ENCODE measurements around the gene KCNH3.

The KCNH3 gene

DNA sequence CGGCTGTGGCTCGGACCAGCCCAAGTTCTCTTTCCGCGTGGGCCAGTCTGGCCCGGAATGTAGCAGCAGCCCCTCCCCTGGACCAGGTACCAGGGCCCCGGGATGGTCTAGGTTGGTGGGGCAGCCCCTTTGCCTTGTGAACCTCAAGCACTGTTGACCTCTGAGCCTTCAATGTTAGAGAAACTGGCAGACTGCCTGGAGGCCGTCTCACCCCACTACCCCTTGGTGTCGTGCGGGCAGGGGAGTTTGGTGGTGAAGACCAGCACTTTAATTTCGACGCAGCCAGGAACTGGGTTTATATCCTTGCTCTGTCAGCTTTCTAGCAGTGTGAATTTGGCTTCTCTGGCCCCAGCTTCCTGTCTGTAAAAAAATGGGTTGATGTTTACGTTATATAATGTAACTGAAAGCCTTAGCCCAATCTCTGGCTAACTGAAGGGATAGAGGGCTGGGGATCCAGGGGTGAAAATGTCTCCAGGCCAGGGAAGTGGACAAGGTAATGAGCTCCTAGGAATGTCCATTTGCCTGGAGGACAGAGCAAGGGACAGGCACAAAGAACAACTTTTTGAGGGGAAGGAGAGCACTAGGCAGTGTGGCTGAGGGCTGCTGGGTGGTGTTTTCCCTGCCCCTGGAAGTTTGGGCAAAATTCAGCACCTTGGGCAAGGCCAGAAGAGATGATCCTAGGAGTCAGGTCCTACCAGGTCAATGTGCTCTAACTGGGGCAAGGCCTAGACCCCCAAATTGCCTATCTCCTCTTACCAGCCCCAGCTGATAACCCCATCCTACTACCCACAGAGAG, 17.8 kb downstream of the KCNH3 start:
- H3K9me3 ChIP-seq (ENCODE audit: insufficient read depth, low read depth, low read length) = no peaks in the 10 kb centered on the region
- peaks cover 17% of the 10 kb centered on the region for H3K27me3 ChIP-seq (ENCODE audit: insufficient read depth, low read length)
- no peaks in the 10 kb centered on the region for H3K4me1 ChIP-seq (ENCODE audit: insufficient read depth, low read length)
- 94% methylated on average over 12 of the region's 12 CpGs for WGBS
- no peak overlapping the region for H3K4me3 ChIP-seq (ENCODE audit: low read length)
- no peak overlapping the region for H3K9ac ChIP-seq (ENCODE audit: low read depth, low read length)
- H3K36me3 ChIP-seq (ENCODE audit: insufficient read depth, low read length) = peaks cover 53% of the 10 kb centered on the region
- H3K27ac ChIP-seq (ENCODE audit: low read depth, low read length) = no peak overlapping the region

DNA sequence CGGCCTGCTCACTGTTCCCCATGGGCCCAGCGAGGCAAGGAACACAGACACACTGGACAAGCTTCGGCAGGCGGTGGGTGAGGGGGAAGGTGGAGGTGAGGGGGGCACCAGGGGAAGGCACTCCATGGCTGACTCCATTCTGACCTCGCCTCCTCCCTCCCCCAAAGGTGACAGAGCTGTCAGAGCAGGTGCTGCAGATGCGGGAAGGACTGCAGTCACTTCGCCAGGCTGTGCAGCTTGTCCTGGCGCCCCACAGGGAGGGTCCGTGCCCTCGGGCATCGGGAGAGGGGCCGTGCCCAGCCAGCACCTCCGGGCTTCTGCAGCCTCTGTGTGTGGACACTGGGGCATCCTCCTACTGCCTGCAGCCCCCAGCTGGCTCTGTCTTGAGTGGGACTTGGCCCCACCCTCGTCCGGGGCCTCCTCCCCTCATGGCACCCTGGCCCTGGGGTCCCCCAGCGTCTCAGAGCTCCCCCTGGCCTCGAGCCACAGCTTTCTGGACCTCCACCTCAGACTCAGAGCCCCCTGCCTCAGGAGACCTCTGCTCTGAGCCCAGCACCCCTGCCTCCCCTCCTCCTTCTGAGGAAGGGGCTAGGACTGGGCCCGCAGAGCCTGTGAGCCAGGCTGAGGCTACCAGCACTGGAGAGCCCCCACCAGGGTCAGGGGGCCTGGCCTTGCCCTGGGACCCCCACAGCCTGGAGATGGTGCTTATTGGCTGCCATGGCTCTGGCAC, 18.5 kb downstream of the KCNH3 start:
- peaks cover 10% of the 10 kb centered on the region for H3K27me3 ChIP-seq (ENCODE audit: insufficient read depth, low read length)
- H3K4me1 ChIP-seq (ENCODE audit: insufficient read depth, low read length) = no peaks in the 10 kb centered on the region
- no peak overlapping the region for H3K9ac ChIP-seq (ENCODE audit: low read depth, low read length)
- no peak overlapping the region for H3K4me3 ChIP-seq (ENCODE audit: low read length)
- no peak overlapping the region for H3K27ac ChIP-seq (ENCODE audit: low read depth, low read length)
- 93% methylated on average over 18 of the region's 18 CpGs for WGBS
- no peaks in the 10 kb centered on the region for H3K9me3 ChIP-seq (ENCODE audit: insufficient read depth, low read depth, low read length)
- H3K36me3 ChIP-seq (ENCODE audit: insufficient read depth, low read length) = peaks cover 60% of the 10 kb centered on the region

DNA sequence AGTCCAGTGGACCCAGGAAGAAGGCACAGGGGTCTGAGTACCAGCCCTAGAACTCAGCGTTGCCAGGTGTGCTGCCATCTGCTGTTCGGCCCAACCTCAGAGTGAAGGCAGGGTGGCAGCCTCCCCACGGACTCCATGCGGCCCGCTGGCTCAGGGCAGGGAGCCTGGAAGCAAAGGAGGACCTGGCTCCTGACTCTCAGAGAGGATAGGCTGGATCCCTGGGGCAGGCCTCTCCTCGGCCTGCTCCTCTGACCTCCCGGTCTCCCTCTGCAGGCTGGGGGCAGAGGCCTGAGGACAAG, 19.0 kb downstream of the KCNH3 start:
- Histone ChIP-seq H3K4me1 (ENCODE audit: insufficient read depth, low read length) (no peaks in the 10 kb centered on the region), H3K27ac (ENCODE audit: low read depth, low read length) (no peak overlapping the region), H3K36me3 (ENCODE audit: insufficient read depth, low read length) (peaks cover 66% of the 10 kb centered on the region), H3K9ac (ENCODE audit: low read depth, low read length) (no peak overlapping the region), H3K4me3 (ENCODE audit: low read length) (no peak overlapping the region), H3K9me3 (ENCODE audit: insufficient read depth, low read depth, low read length) (no peaks in the 10 kb centered on the region), H3K27me3 (ENCODE audit: insufficient read depth, low read length) (peaks cover 4% of the 10 kb centered on the region; the same call in 1 of the 2 replicates)
- WGBS = 88% methylated on average over 7 of the region's 7 CpGs

DNA sequence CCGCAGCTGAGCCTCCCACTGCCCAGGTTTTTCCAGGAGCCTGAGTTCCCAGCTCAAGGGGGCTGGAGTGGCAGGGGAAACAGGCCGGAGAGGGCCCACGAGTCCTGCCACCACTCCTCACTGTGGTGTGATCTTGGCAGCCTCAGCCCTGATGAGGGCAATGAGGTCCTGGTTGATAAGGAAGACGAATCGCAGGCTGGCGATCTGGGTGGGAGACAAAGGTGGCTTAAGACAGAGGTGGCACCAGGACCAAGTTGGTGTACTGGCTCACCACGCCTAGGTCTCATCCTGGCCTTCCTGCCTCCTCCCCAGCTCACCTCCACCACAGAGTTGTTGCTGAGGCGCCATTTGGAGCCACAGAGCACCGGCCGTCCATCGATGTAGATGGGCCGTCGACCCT, 19.7 kb downstream of the KCNH3 start:
- Histone ChIP-seq H3K4me3 (ENCODE audit: low read length) (no peak overlapping the region), H3K27me3 (ENCODE audit: insufficient read depth, low read length) (no peaks in the 10 kb centered on the region), H3K36me3 (ENCODE audit: insufficient read depth, low read length) (peaks cover 72% of the 10 kb centered on the region), H3K9me3 (ENCODE audit: insufficient read depth, low read depth, low read length) (no peaks in the 10 kb centered on the region), H3K9ac (ENCODE audit: low read depth, low read length) (no peak overlapping the region), H3K4me1 (ENCODE audit: insufficient read depth, low read length) (no peaks in the 10 kb centered on the region), H3K27ac (ENCODE audit: low read depth, low read length) (no peak overlapping the region)
- WGBS = 94% methylated on average over 13 of the region's 13 CpGs

DNA sequence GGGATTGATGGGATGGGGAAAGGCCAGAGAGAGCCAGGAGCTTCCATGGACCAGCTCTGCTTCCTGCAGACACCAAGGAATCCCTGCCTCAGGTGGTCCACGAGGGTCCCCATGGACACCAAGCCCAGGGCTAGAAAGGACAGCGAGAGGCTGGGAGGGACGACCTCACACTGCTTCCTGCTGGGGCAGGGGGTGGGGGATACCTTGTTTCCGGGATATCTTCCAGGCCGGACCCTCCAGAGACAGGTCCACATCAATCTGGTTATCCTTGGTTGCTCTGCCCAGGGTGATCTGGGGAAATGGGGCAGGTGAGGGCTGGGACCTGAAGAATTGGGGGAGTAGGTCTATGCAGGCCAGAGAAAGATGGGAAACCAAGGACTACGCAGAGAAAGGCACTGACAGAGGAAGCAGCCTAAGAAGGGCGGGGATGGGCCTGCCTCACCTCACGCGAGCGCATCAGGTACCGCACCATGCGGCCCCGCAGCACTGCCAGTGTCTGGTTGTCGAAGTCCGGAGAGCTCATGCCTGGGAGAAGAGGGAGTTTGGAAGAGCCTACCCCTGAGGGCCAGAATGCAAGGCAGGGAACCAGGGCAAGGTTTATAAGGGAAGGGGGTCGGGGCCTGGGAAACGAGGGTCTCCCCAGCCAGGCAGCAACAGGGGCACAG, 20.3 kb downstream of the KCNH3 start:
- H3K27me3 ChIP-seq (ENCODE audit: insufficient read depth, low read length) = no peaks in the 10 kb centered on the region
- no peak overlapping the region for H3K9ac ChIP-seq (ENCODE audit: low read depth, low read length)
- H3K4me1 ChIP-seq (ENCODE audit: insufficient read depth, low read length) = no peaks in the 10 kb centered on the region
- no peak overlapping the region for H3K4me3 ChIP-seq (ENCODE audit: low read length)
- no peaks in the 10 kb centered on the region for H3K9me3 ChIP-seq (ENCODE audit: insufficient read depth, low read depth, low read length)
- H3K36me3 ChIP-seq (ENCODE audit: insufficient read depth, low read length) = peaks cover 78% of the 10 kb centered on the region
- no peak overlapping the region for H3K27ac ChIP-seq (ENCODE audit: low read depth, low read length)
- WGBS = 94% methylated on average over 17 of the region's 17 CpGs

DNA sequence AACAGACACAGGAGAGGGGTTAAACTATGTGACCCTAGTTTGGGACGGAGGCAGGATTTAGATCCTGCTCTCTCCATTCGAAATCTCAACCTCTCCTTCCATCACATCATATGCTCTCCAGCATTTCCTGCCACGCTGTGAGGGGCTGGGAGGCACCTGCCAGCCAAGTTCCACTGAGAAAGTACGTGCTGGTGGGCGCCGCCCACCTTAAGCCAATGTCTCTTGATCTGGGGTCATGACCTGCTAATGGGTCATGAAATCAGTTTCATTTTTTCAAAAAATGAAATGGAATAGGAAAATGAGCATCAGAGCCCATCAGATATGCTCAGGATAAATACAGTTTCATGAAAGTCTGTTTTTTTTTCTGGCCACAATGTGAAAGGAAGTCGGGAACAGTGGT, 21.9 kb downstream of the KCNH3 start:
- no peaks in the 10 kb centered on the region for H3K9me3 ChIP-seq (ENCODE audit: insufficient read depth, low read depth, low read length)
- H3K27me3 ChIP-seq (ENCODE audit: insufficient read depth, low read length) = no peaks in the 10 kb centered on the region
- H3K36me3 ChIP-seq (ENCODE audit: insufficient read depth, low read length) = peaks cover 94% of the 10 kb centered on the region
- no peak overlapping the region for H3K27ac ChIP-seq (ENCODE audit: low read depth, low read length)
- H3K4me3 ChIP-seq (ENCODE audit: low read length) = no peak overlapping the region
- 95% methylated on average over 7 of the region's 7 CpGs for WGBS
- H3K9ac ChIP-seq (ENCODE audit: low read depth, low read length) = no peak overlapping the region
- no peaks in the 10 kb centered on the region for H3K4me1 ChIP-seq (ENCODE audit: insufficient read depth, low read length)

DNA sequence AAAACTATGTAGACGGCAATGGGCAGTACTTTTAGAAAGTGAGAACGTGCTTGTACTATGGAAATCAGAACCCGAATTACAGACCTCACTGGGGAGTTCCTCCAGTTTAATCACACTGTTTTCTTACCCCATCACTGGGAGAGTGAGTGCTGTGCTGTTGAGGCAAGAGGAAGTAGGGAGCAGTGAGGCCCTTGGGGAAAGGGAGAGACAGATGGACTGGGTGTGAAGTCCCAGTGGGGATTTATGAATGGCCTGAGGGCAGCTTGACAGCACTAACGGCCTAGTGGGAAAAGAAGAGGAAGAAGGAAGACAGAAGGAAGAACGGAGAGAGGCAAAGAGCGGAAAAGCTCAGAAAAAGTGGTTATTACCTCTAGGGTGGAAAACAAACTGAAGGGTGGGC, 23.4 kb downstream of the KCNH3 start:
- no peaks in the 10 kb centered on the region for H3K9me3 ChIP-seq (ENCODE audit: insufficient read depth, low read depth, low read length)
- 97% methylated on average over 6 of the region's 6 CpGs for WGBS
- H3K4me3 ChIP-seq (ENCODE audit: low read length) = no peak overlapping the region

DNA sequence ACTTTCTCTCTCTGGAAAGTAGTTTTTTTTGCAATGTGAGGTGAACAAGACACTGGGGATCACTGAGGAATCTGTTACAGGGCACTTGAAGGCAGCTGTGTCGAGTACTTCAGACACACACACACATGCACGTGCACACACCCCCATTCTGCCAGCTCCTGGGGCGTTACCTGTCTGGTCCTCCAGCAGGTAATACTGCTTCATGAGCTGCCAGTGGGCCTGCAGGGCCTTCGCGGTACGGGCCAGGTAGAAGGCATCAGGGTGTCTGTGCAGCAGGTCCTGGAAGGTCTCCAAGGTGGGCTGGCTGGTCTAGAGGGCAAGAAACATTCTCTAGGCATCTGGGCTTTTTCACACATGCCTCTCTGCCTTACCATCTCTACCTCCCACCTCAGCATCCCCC, 24.0 kb downstream of the KCNH3 start:
- H3K36me3 ChIP-seq (ENCODE audit: insufficient read depth, low read length) = peaks cover 81% of the 10 kb centered on the region
- no peak overlapping the region for H3K4me3 ChIP-seq (ENCODE audit: low read length)
- no peak overlapping the region for H3K27ac ChIP-seq (ENCODE audit: low read depth, low read length)
- H3K9me3 ChIP-seq (ENCODE audit: insufficient read depth, low read depth, low read length) = no peaks in the 10 kb centered on the region
- peaks cover 4% of the 10 kb centered on the region; the same call in 1 of the 2 replicates for H3K4me1 ChIP-seq (ENCODE audit: insufficient read depth, low read length)
- H3K9ac ChIP-seq (ENCODE audit: low read depth, low read length) = no peak overlapping the region
- WGBS = 96% methylated on average over 6 of the region's 6 CpGs
- no peaks in the 10 kb centered on the region for H3K27me3 ChIP-seq (ENCODE audit: insufficient read depth, low read length)

More for the DNA sequence above, 23.4 kb downstream of the KCNH3 start:
- no peak overlapping the region for H3K9ac ChIP-seq (ENCODE audit: low read depth, low read length)
- peaks cover 4% of the 10 kb centered on the region; the same call in 1 of the 2 replicates for H3K4me1 ChIP-seq (ENCODE audit: insufficient read depth, low read length)
- no peaks in the 10 kb centered on the region for H3K27me3 ChIP-seq (ENCODE audit: insufficient read depth, low read length)
- peaks cover 86% of the 10 kb centered on the region for H3K36me3 ChIP-seq (ENCODE audit: insufficient read depth, low read length)
- H3K27ac ChIP-seq (ENCODE audit: low read depth, low read length) = no peak overlapping the region

DNA sequence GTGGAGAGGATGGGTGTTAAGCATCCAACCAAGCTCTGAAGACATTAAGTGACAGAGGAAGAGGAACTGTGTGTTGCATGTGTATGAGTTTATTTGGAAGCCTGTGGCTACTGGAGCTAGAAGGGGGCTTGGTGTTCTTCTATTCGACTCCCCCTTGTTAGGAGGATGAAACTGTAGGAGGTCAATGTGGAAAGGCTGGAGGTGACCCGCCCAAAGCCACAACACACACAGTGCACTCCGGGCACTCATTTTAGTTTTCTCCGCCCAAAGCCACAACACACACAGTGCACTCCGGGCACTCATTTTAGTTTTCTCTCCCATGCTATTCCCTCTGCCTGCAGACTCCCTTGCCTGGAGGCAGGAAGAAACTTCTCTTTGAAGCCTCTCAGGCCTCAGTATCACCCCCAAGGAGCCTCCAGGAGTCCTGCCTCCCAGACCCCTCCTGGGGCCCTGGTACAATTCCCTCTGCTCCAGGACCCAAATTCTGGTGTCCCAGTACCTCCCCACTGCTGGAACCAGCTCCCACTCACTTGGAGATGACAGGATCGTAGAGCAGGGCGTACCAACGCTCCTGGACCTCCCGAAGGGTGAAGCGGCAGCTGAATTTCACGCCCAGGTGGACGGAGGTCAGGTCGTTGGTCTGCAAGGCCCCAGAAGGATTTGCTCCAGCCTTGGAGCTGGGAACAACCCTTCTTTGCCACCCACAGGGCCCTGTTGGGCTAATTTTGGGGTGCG, 25.3 kb downstream of the KCNH3 start:
- H3K9me3 ChIP-seq (ENCODE audit: insufficient read depth, low read depth, low read length) = no peaks in the 10 kb centered on the region
- H3K9ac ChIP-seq (ENCODE audit: low read depth, low read length) = no peak overlapping the region
- no peak overlapping the region for H3K4me3 ChIP-seq (ENCODE audit: low read length)
- H3K4me1 ChIP-seq (ENCODE audit: insufficient read depth, low read length) = peaks cover 4% of the 10 kb centered on the region; the same call in 1 of the 2 replicates
- peaks cover 69% of the 10 kb centered on the region for H3K36me3 ChIP-seq (ENCODE audit: insufficient read depth, low read length)
- WGBS = 95% methylated on average over 14 of the region's 14 CpGs
- H3K27ac ChIP-seq (ENCODE audit: low read depth, low read length) = no peak overlapping the region
- H3K27me3 ChIP-seq (ENCODE audit: insufficient read depth, low read length) = no peaks in the 10 kb centered on the region

DNA sequence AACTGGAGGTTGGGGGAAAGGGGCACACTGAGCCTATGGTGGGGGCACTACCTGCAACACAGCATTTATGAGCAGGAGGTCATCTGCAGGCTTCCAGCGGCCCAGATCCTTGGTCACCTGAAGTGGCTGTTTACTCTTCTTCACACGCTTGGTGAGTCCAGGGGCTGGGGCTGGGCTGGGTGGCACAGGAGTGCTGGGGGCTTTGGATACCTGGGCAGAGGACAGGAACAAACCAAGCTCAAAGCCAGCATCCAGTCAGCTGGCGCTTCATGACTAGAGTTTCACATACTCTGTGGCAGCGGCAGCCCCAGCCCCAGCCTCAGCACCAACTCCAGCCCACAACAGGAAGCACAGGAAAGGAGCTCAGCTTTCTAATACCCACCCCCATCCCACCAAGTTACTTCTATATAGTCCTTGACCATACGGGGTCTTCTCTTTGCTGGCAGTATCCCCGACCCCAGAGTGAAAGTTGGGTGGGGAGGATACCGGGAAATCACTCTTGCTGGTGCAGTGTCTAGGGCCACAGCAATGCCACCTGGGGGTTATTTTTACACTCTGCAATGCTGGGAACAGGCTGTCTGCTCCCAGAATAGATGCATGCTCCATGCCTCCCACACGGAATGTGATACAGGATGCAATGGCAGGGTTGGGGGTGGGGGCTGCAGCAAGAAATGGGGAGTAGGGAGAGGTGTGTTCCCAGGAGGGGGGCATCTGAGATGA, 26.0 kb downstream of the KCNH3 start:
- no peak overlapping the region for H3K4me3 ChIP-seq (ENCODE audit: low read length)
- H3K4me1 ChIP-seq (ENCODE audit: insufficient read depth, low read length) = peaks cover 4% of the 10 kb centered on the region; the same call in 1 of the 2 replicates
- H3K36me3 ChIP-seq (ENCODE audit: insufficient read depth, low read length) = peaks cover 61% of the 10 kb centered on the region
- H3K9me3 ChIP-seq (ENCODE audit: insufficient read depth, low read depth, low read length) = no peaks in the 10 kb centered on the region
- 93% methylated on average over 8 of the region's 8 CpGs for WGBS
- H3K9ac ChIP-seq (ENCODE audit: low read depth, low read length) = no peak overlapping the region
- no peak overlapping the region for H3K27ac ChIP-seq (ENCODE audit: low read depth, low read length)
- no peaks in the 10 kb centered on the region for H3K27me3 ChIP-seq (ENCODE audit: insufficient read depth, low read length)

Data from HUES64 (cell line).